Dendritic cell treated with granulocyte-macrophage colony-stimulating factor and Interleukin-4, amounts not matched to agents 40 ng/mL and 50 ng/mL, for 4 days (primary cell): ENCODE results near the gene DOCK3.
"Not testable (repeated sequence)": the region's sequence is repeated elsewhere in the genome, so short reads cannot be mapped to it uniquely, and the experiment has no call there.

ENCODE experiments used
- H3K27ac Mint-ChIP-seq: one replicate; pipeline ENCODE4 v1.8.0; 2022; ENCODE audit warnings: mild to moderate bottlenecking, mixed read lengths
- H3K27me3 Mint-ChIP-seq: one replicate; pipeline ENCODE4 v1.8.0; 2022; ENCODE audit warnings: mild to moderate bottlenecking, mixed read lengths
- H3K36me3 Mint-ChIP-seq: one replicate; pipeline ENCODE4 v1.8.0; 2022; ENCODE audit warnings: low read depth, mixed read lengths
- H3K4me1 Mint-ChIP-seq: one replicate; pipeline ENCODE4 v1.8.0; 2022; ENCODE audit warnings: low read depth, mixed read lengths
- H3K4me3 Mint-ChIP-seq: one replicate; pipeline ENCODE4 v1.8.0; 2022; ENCODE audit warnings: mild to moderate bottlenecking, moderate library complexity, mixed read lengths
- H3K9me3 Mint-ChIP-seq: one replicate; pipeline ENCODE4 v1.8.0; 2022; ENCODE audit warnings: mixed read lengths
- intact Hi-C: fragments of 100-400 bp; cut with micrococcal nuclease; formaldehyde crosslinking; loops from one replicate; pipeline ENCODE4 v1.15.0; 2022

Gene DOCK3

GRCh38 chr3:50874876-50875275 lies 200.1 kb downstream of the DOCK3 start:
- H3K27ac Mint-ChIP-seq, H3K9me3 Mint-ChIP-seq, intact Hi-C loops, H3K36me3 Mint-ChIP-seq, H3K27me3 Mint-ChIP-seq, H3K4me3 Mint-ChIP-seq, H3K4me1 Mint-ChIP-seq: not testable (repeated sequence)

GRCh38 chr3:50876947-50877346 lies 202.2 kb downstream of the DOCK3 start:
- H3K4me3 Mint-ChIP-seq: no peak overlapping the region
- no peaks in the 10 kb centered on the region for H3K27me3 Mint-ChIP-seq
- intact Hi-C loops: no loop called here
- H3K4me1 Mint-ChIP-seq: peaks cover 5% of the 10 kb centered on the region
- H3K36me3 Mint-ChIP-seq: no peaks in the 10 kb centered on the region
- H3K27ac Mint-ChIP-seq: no peak overlapping the region
- no peaks in the 10 kb centered on the region for H3K9me3 Mint-ChIP-seq

- H3K27ac Mint-ChIP-seq, H3K9me3 Mint-ChIP-seq, H3K4me1 Mint-ChIP-seq, H3K27me3 Mint-ChIP-seq, H3K4me3 Mint-ChIP-seq, H3K36me3 Mint-ChIP-seq, intact Hi-C loops: not testable (repeated sequence)
Measured at GRCh38 chr3:50882733-50883132, 208.0 kb downstream of the DOCK3 start.

- H3K4me1 Mint-ChIP-seq: no peaks in the 10 kb centered on the region
- no peaks in the 10 kb centered on the region for H3K36me3 Mint-ChIP-seq
- intact Hi-C loops: no loop called here
- no peak overlapping the region for H3K27ac Mint-ChIP-seq
- no peaks in the 10 kb centered on the region for H3K27me3 Mint-ChIP-seq
- H3K9me3 Mint-ChIP-seq: no peaks in the 10 kb centered on the region
- H3K4me3 Mint-ChIP-seq: no peak overlapping the region
Measured at GRCh38 chr3:50883755-50884154, 209.0 kb downstream of the DOCK3 start.

- Mint-ChIP-seq H3K4me3 (no peak overlapping the region), H3K4me1 (no peaks in the 10 kb centered on the region), H3K9me3 (no peaks in the 10 kb centered on the region), H3K27ac (no peak overlapping the region), H3K36me3 (no peaks in the 10 kb centered on the region), H3K27me3 (no peaks in the 10 kb centered on the region)
- intact Hi-C loops: no loop called here
Measured at GRCh38 chr3:50885070-50885850, 210.5 kb downstream of the DOCK3 start.

GRCh38 chr3:50890688-50891344 lies 216.1 kb downstream of the DOCK3 start:
- H3K4me1 Mint-ChIP-seq: no peaks in the 10 kb centered on the region
- peaks cover 13% of the 10 kb centered on the region for H3K9me3 Mint-ChIP-seq
- H3K27me3 Mint-ChIP-seq: no peaks in the 10 kb centered on the region
- no peak overlapping the region for H3K27ac Mint-ChIP-seq
- no peaks in the 10 kb centered on the region for H3K36me3 Mint-ChIP-seq
- no peak overlapping the region for H3K4me3 Mint-ChIP-seq
- intact Hi-C loops: no loop called here

- H3K4me1 Mint-ChIP-seq, H3K9me3 Mint-ChIP-seq, H3K36me3 Mint-ChIP-seq, intact Hi-C loops, H3K27ac Mint-ChIP-seq, H3K27me3 Mint-ChIP-seq, H3K4me3 Mint-ChIP-seq: not testable (repeated sequence)
Measured at GRCh38 chr3:50901097-50901496, 226.4 kb downstream of the DOCK3 start.

- peaks cover 10% of the 10 kb centered on the region for H3K9me3 Mint-ChIP-seq
- H3K4me1 Mint-ChIP-seq: no peaks in the 10 kb centered on the region
- H3K4me3 Mint-ChIP-seq: no peak overlapping the region
- intact Hi-C loops: no loop called here
- H3K27ac Mint-ChIP-seq: no peak overlapping the region
- peaks cover 3% of the 10 kb centered on the region for H3K27me3 Mint-ChIP-seq
- H3K36me3 Mint-ChIP-seq: no peaks in the 10 kb centered on the region
Measured at GRCh38 chr3:50912746-50913145, 238.0 kb downstream of the DOCK3 start.

- intact Hi-C loops: no loop called here
- H3K4me1 Mint-ChIP-seq: no peaks in the 10 kb centered on the region
- peaks cover 10% of the 10 kb centered on the region for H3K9me3 Mint-ChIP-seq
- H3K36me3 Mint-ChIP-seq: no peaks in the 10 kb centered on the region
- no peak overlapping the region for H3K4me3 Mint-ChIP-seq
- H3K27ac Mint-ChIP-seq: no peak overlapping the region
- H3K27me3 Mint-ChIP-seq: peaks cover 3% of the 10 kb centered on the region
Measured at GRCh38 chr3:50913260-50913659, 238.5 kb downstream of the DOCK3 start.

- H3K4me1 Mint-ChIP-seq, H3K27me3 Mint-ChIP-seq, intact Hi-C loops, H3K4me3 Mint-ChIP-seq, H3K27ac Mint-ChIP-seq, H3K36me3 Mint-ChIP-seq: not testable (repeated sequence)
- peaks cover 21% of the 10 kb centered on the region for H3K9me3 Mint-ChIP-seq
Measured at GRCh38 chr3:50922071-50922470, 247.3 kb downstream of the DOCK3 start.

GRCh38 chr3:50923955-50924354 lies 249.2 kb downstream of the DOCK3 start:
- intact Hi-C loops: no loop called here
- H3K27ac Mint-ChIP-seq: no peak overlapping the region
- no peaks in the 10 kb centered on the region for H3K36me3 Mint-ChIP-seq
- H3K4me1 Mint-ChIP-seq: no peaks in the 10 kb centered on the region
- H3K27me3 Mint-ChIP-seq: no peaks in the 10 kb centered on the region
- H3K9me3 Mint-ChIP-seq: peaks cover 21% of the 10 kb centered on the region
- H3K4me3 Mint-ChIP-seq: no peak overlapping the region

- no peaks in the 10 kb centered on the region for H3K4me1 Mint-ChIP-seq
- H3K4me3 Mint-ChIP-seq: no peak overlapping the region
- H3K27me3 Mint-ChIP-seq: no peaks in the 10 kb centered on the region
- H3K36me3 Mint-ChIP-seq: no peaks in the 10 kb centered on the region
- H3K9me3 Mint-ChIP-seq: peaks cover 21% of the 10 kb centered on the region
- no peak overlapping the region for H3K27ac Mint-ChIP-seq
- intact Hi-C loops: no loop called here
Measured at GRCh38 chr3:50924638-50925037, 249.9 kb downstream of the DOCK3 start.

- no peak overlapping the region for H3K27ac Mint-ChIP-seq
- peaks cover 9% of the 10 kb centered on the region for H3K9me3 Mint-ChIP-seq
- no peaks in the 10 kb centered on the region for H3K4me1 Mint-ChIP-seq
- no peaks in the 10 kb centered on the region for H3K27me3 Mint-ChIP-seq
- intact Hi-C loops: no loop called here
- no peak overlapping the region for H3K4me3 Mint-ChIP-seq
- no peaks in the 10 kb centered on the region for H3K36me3 Mint-ChIP-seq
Measured at GRCh38 chr3:50926868-50927267, 252.1 kb downstream of the DOCK3 start.

- Mint-ChIP-seq H3K4me3 (no peak overlapping the region), H3K9me3 (peaks cover 8% of the 10 kb centered on the region), H3K36me3 (no peaks in the 10 kb centered on the region), H3K4me1 (no peaks in the 10 kb centered on the region), H3K27me3 (no peaks in the 10 kb centered on the region), H3K27ac (no peak overlapping the region)
- intact Hi-C loops: no loop called here
Measured at GRCh38 chr3:50930371-50931208, 255.9 kb downstream of the DOCK3 start.
